IPS-15b (cell line): ENCODE data around the gene ADAM30.

Experiments
- H3K27me3 ChIP-seq: one replicate; pipeline ENCODE4 v1.6.1; 2013; ENCODE audit warnings: low read length; ENCODE audit not compliant: control insufficient read depth, insufficient read depth
- H3K36me3 ChIP-seq: one replicate; pipeline ENCODE4 v1.6.1; 2013; ENCODE audit warnings: low read length; ENCODE audit not compliant: control insufficient read depth, insufficient read depth
- H3K4me1 ChIP-seq: one replicate; pipeline ENCODE4 v1.6.1; 2013; ENCODE audit warnings: mild to moderate bottlenecking, low read length; ENCODE audit not compliant: control insufficient read depth, insufficient read depth
- H3K4me3 ChIP-seq: one replicate; pipeline ENCODE4 v1.5.1; 2013; ENCODE audit warnings: low read depth, low read length
- H3K9ac ChIP-seq: one replicate; pipeline ENCODE4 v1.6.1; 2013; ENCODE audit warnings: low read depth, mild to moderate bottlenecking, low read length
- H3K9me3 ChIP-seq: one replicate; pipeline ENCODE4 v1.6.1; 2013; ENCODE audit warnings: mild to moderate bottlenecking, low read length; ENCODE audit not compliant: control insufficient read depth, insufficient read depth

Gene ADAM30

DNA sequence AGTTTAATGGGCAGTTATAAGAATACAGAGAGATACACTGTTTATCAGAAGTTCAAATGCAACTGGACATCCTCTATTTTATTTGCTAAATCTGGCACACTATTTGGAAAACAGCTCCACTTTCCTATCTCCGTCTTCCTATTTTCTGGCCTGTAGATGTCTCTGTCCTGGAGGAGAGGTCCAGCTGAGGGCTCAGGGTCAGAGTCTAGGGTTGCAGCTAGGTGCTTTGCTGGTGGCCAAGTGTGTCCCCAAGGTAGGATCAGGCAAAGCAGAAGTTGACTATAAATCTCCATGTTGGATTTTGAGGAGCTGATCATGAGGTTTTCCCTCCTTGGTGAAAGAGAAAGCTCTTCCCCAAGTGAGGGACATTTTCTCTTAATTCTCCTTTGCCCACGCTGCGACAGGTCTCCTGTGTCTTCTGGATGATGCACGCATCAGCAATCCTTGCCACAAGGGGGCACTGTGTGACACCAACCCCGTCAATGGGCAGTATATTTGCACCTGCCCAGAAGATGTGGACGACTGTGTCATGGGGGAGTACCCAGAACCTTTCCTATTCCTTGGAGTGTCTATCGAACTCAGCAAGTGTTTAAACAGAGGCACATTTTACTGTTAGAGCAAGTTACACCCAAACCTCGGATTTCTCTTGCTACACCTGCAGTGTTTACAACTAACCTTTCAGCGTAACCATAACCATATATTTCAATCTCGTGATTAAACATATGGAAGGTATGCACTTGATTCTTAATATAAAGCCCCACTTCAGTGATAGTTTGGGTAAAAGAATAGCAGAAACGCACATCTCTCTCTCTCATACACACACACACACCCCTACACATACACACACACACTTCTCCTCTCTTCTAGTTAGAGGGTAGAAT is 10.2 kb downstream of the ADAM30 start:
- no peaks in the 10 kb centered on the region for H3K27me3 ChIP-seq
- no peak overlapping the region for H3K4me3 ChIP-seq
- H3K9me3 ChIP-seq: no peaks in the 10 kb centered on the region
- H3K36me3 ChIP-seq: no peaks in the 10 kb centered on the region
- H3K4me1 ChIP-seq: no peaks in the 10 kb centered on the region
- H3K9ac ChIP-seq: no peak overlapping the region

DNA sequence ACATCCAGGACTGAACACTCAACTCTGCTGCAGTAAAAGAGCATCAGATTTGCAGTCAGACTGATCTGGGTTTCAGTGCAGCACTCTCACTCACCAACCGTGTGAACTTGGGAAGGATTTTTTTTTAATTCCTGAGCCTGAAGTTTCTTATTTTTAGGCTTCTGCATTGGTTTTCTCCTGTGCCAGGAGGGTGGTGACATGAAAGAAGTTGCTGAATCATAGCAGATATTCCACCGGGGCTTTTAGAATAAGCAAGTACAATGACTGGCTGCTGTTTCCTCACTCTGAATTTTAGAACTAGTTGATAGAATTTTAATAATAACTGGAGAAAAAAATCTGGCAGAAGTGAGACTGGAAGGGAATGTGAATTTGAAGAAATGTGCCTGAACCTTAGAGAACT is 11.6 kb downstream of the ADAM30 start:
- no peak overlapping the region for H3K9ac ChIP-seq
- H3K4me3 ChIP-seq: no peak overlapping the region
- no peaks in the 10 kb centered on the region for H3K36me3 ChIP-seq
- H3K9me3 ChIP-seq: no peaks in the 10 kb centered on the region
- no peaks in the 10 kb centered on the region for H3K27me3 ChIP-seq
- no peaks in the 10 kb centered on the region for H3K4me1 ChIP-seq

DNA sequence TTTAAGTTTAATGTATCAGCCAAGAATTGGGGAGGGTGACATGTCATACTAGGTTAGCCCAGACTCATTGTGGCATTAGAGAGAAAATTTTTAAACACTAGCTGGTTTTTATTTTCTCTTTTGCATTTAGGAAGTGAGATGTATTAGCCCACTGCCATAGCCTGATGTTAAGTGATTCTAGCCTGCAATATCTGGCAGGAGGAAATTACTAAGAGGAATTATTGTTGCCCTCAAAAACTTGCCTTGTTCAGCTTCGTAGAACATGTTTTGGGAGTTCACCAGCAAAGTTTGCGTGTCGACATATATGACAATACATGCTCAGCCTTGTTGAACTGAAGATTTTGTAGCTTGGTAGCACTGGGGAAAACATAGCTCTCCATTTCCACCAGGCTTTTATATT is 12.5 kb downstream of the ADAM30 start:
- Histone ChIP-seq H3K27me3 (no peaks in the 10 kb centered on the region), H3K4me1 (no peaks in the 10 kb centered on the region), H3K9me3 (no peaks in the 10 kb centered on the region), H3K4me3 (no peak overlapping the region), H3K9ac (no peak overlapping the region), H3K36me3 (no peaks in the 10 kb centered on the region)

DNA sequence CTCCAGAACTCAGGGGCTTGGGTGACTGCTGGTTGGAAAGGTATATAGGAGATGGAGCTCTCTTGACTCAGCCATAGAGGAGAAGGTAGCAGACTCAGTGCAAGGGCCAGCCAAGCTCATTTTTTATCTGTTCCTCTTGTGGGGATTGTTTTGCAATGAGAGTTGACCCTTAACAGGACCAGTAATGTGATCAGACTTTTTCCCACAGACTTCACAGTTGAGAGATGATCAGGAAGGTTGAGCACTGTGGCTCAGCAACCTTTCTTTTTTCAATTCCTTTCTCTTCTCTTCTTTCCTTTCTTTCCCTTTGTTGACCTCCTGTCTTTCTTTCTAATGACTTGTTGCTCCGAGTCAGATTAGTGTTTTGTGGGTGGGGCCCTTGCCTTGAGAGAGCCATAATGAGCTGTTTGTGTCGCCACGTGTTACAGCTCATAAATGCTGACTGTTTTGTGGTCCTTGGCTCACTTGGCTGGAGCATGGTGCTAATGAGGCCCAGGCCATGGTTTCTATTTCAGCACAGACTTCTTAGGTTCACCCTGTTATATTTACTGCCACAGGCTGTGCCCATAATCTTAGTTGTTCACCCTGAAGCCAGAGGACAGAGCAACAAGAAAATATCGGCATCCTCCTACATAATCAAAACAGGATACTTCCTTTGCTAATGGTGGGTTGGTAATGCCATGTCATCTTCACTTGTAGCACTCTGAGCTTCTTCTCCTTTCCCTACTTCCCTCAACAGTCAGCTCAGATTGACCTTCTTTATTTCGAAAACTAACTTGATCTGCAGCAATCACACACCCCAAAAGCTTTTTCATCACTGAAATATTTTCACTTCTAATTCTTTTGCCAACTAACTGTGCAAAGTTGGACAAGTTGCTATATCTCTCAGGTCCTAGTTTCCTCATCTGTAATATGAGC is 13.9 kb downstream of the ADAM30 start:
- Histone ChIP-seq H3K9me3 (no peaks in the 10 kb centered on the region), H3K4me1 (no peaks in the 10 kb centered on the region), H3K4me3 (no peak overlapping the region), H3K36me3 (no peaks in the 10 kb centered on the region), H3K9ac (no peak overlapping the region), H3K27me3 (no peaks in the 10 kb centered on the region)

DNA sequence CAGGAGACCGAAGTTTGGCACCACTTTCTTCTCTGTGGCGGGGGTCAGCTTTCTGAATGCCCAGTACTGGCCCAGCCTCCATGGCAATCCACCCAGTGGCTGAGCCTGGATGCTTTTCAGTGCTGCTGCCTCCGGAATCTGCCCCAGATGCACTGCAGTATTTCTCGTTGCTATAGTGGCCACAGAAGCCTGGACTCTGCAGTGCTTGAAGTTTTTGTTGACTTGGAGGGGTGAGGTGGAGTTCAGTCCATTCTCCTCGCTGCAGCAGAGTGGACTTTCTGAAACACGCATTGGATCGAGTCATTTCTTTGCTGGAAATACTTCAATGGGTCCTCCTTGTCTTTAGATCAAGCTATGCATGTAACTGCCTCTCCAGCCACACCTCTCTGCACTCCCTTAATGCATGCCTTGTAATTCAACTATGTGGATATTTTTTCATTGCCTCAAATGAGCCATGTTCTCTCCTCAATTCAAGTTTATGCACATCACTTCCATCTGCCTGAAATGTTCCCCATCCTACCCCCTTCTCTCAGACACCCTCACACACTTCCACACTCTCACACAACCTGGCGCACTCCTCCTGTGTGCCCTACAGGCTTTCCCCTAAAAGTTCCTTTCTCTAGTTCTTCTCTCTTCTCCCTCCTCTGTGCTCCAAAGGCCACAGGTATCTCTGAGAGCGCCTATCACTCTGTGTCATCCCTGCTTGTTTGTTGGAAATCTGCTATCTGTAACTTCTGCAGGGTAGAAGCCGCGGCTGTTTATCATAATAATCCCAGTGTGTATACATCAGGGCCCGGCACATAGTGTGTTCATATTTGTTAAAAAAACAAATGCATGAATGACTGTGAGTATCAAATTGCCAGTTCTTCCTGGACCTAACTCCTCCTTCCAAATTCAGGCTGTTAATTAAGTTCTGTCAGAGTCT is 16.5 kb downstream of the ADAM30 start:
- no peak overlapping the region for H3K9ac ChIP-seq
- no peak overlapping the region for H3K4me3 ChIP-seq
- no peaks in the 10 kb centered on the region for H3K36me3 ChIP-seq
- no peaks in the 10 kb centered on the region for H3K27me3 ChIP-seq
- H3K9me3 ChIP-seq: no peaks in the 10 kb centered on the region
- no peaks in the 10 kb centered on the region for H3K4me1 ChIP-seq

DNA sequence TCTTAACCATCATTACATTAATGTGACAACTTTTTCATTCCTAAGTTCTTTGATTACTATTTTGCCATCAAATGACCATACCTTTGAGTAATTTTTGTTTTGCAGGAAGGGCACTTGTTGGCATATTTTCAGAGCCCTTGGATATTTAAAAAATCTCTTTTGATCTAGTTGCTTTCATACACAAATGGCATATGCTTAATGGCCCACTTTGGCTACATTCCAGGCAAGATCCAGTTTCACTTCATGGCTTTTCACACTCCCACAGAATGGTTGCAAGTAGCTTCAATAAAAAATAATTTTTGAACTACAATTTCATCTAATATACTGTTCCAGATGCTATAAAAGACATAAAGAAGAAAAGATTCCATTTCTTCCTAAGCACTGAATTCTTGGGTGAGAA is 18.1 kb downstream of the ADAM30 start:
- Histone ChIP-seq H3K36me3 (no peaks in the 10 kb centered on the region), H3K27me3 (no peaks in the 10 kb centered on the region), H3K9me3 (no peaks in the 10 kb centered on the region), H3K9ac (no peak overlapping the region), H3K4me3 (no peak overlapping the region), H3K4me1 (no peaks in the 10 kb centered on the region)

DNA sequence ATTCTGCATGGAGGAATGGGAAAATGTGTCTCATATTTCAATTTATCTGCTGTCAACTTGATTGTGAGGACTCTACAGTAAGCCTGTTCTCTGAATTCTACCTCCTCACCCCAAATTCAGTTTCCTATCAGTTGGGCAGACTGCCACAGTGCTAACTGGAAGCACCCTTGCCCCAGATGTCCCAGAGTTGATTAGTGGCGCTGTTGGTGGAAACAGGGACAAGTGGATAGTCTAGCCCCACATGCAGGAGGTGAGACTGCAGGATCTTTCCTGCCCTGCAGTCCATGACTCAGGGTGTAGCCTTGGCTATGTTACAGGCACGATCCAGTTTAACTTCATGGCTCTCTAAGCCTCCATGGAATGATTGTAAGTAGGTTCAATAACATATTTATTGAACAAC is 22.1 kb downstream of the ADAM30 start:
- Histone ChIP-seq H3K27me3 (no peaks in the 10 kb centered on the region), H3K4me1 (no peaks in the 10 kb centered on the region), H3K9me3 (no peaks in the 10 kb centered on the region), H3K36me3 (no peaks in the 10 kb centered on the region), H3K4me3 (no peak overlapping the region), H3K9ac (no peak overlapping the region)

DNA sequence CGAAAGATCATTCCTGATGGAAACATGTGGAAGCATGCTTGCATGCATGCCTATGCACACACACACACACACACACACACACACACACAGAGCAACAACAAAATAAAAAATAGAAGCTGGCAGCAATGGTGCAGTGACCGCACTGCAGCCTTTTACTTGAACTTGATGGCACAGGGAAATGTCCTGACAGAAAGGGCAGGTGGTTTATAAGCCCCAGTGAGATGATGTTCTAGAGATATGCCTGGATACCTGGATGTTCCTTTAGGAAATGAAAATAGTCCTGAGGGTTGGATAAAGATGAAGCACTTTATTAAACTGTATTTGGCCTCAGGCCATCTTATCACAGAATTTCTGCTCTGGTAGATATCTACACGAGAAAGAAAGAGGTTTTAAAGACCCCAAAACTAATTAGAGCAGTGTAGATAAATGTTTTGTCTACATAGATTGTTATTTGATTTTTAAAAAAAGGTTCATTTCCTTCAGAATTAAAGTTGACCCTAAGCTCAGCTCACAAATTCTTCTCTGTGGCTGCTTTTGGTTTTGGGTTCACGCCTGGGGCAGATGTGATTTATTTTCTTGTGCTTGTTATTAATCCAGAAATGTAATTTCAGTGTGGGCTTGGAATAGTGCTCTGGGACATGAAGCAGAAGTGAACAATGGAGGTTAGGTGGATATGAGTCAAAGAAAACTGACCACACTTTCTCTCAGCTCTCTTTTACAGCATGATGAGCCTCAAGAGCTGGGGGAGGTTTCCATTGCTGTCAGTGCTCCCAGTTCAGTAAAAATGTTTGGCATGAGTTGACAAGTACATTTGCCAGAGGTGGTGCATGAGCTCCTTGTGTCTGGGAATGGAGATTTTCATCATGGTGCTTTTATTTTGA is 22.9 kb downstream of the ADAM30 start:
- no peak overlapping the region for H3K4me3 ChIP-seq
- no peak overlapping the region for H3K9ac ChIP-seq
- H3K36me3 ChIP-seq: no peaks in the 10 kb centered on the region
- no peaks in the 10 kb centered on the region for H3K4me1 ChIP-seq
- no peaks in the 10 kb centered on the region for H3K9me3 ChIP-seq
- no peaks in the 10 kb centered on the region for H3K27me3 ChIP-seq

DNA sequence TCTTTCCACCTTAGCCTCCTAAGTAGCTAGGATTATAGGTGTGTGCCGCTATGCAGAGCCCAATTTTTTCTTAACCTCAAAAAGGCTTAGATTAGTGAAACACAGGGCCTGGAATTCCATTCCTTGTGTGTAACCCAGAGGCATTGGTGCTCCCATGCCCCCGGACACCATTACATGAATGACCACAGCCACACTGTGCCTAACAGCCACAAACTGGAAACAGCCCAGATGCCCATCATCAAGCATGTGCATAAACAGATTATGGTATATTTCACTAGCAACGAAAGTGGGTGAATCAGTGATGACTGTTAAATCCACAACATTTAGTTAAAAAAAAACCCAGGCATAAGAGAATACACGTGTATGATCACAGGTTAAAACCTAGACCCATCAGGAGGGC is 24.4 kb downstream of the ADAM30 start:
- H3K4me3 ChIP-seq: no peak overlapping the region
- no peaks in the 10 kb centered on the region for H3K36me3 ChIP-seq
- no peak overlapping the region for H3K9ac ChIP-seq

DNA sequence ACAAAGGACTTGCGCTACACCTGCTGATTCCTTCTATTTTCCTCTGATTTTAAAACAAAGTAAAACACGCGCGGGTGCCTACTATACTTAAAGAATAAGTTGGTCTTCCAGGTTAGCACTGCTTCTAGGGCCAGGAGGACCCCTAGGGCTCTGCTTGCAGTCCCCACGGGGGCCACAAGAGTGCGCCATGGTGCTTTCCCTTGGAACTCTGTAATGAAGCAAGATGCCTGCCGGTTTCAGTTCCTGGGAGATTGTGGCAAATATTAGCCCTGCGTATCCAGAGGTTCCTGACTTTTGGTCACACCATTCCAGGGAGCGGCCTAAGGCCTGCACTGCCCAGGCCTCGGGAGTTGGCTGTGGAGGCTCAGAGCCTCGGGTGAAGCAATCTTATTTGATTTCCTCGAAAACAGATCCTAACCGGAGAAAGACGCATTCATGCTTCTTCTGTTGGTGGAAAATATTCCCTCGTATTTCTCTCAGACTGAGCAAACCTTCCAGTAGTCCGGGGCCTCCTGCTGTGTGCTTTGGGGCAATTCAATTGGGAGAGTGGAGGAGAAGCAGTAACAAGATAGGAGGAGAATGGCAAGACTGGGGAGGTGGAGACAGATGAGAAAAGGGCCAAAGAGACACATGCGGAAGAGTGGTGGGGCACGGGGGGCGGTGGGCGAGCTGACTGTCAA is 25.3 kb downstream of the ADAM30 start:
- H3K27me3 ChIP-seq: no peaks in the 10 kb centered on the region
- H3K4me3 ChIP-seq: no peak overlapping the region
- H3K4me1 ChIP-seq: no peaks in the 10 kb centered on the region
- H3K36me3 ChIP-seq: no peaks in the 10 kb centered on the region
- no peak overlapping the region for H3K9ac ChIP-seq
- H3K9me3 ChIP-seq: no peaks in the 10 kb centered on the region

More for the DNA sequence above, 24.4 kb downstream of the ADAM30 start:
- Histone ChIP-seq H3K9me3 (no peaks in the 10 kb centered on the region), H3K27me3 (no peaks in the 10 kb centered on the region), H3K4me1 (no peaks in the 10 kb centered on the region)
